ENCODE results near the gene SH3BP4.

SH3BP4 gene

DNA sequence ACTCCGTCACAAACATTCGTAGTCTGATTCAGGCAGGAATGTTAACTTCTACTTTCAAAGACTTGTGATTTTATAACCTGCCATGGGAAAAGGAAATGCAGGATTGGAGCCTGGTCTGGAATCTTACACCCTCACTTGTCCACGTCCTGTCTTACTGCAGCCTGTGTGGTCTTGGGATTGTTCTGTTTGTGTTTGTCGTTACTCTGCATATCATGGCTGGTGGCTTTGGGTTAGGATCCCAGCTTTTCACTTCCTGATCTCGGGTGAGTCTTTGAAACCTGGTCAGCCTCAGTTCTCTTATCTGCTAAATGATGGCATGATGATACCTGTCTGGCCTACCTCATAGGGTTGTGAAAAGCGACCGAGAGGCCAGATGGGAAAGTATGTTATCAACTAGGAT, 34.6 kb downstream of the SH3BP4 start:
- no peak for DNase-seq

DNA sequence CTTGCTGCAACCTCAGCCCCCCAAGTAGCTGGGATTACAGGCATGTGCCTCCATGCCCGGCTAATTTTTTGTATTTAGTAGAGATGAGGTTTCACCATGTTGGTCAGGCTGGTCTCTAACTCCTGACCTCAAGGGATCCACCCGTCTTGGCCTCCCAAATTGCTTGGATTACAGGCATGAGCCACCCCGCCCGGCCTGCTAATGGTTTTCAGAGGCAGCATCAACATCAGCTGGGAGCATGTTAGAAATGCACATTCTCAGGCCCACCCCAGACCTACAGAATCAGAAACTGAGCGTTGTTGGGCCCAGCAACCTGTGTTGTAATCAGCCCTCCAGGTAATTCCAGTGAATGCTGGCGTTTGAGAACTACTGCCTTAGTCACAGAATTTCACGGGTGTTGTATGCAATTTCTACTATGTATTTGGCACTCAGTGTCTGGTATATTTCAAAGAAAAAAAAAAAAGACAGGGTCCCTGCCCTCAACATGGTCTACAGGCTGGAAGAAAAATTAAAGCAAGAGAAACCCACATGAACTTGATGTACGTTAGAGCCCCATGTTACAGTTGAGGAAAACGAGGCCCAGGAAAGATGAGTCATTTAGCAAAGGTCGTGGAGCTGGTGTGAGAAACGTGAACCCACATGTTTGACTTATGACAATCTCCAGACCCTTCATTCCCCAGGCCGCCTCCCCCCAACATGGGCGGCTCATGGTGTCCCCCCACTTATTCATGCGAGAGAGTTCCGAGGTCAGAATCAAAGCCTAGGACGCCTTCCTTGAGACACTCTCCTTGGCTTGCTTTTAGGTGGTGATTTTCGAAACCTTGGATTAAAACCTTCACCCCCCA, 35.3 kb downstream of the SH3BP4 start:
- no peak for DNase-seq

DNA sequence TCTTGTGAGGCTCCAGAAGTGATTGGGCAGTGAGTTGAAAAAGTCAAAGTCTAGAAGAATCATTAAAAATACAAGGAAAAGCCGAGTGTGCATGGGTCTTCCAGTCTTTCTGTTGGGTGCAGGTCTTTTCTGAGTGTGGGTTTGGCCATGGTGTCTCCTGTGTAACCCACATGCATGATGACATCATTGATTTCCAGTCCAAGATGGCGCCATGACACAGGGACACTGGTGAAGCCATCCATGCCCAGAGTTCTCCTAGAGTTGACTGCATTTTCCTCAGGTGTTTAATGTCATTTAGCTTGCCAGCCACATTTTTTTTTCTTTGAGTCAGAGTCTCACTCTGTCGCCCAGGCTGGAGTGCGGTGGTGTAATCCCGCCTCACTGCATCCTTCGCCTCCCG, 35.9 kb downstream of the SH3BP4 start:
- DNase-seq: no peak

DNA sequence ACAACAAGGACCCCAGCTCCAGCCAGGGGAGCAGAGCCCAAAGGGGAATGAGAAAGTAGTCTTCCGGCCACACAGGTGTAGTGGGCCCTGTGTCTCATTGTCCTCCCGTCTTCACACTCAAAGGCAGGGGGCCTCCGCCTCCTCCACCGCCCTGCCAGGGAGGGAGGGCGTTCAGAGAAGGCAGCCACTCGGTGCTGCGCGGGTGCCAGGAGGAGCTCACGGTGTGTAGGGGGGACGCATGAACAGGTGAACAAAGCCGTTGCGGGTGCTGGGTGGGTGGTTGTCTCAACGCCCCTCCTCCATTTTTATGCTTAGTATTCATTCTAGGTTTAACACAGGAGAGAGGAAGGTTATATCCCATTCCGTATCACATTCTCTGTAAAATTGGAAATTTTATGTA, 36.7 kb downstream of the SH3BP4 start:
- no peak for DNase-seq

DNA sequence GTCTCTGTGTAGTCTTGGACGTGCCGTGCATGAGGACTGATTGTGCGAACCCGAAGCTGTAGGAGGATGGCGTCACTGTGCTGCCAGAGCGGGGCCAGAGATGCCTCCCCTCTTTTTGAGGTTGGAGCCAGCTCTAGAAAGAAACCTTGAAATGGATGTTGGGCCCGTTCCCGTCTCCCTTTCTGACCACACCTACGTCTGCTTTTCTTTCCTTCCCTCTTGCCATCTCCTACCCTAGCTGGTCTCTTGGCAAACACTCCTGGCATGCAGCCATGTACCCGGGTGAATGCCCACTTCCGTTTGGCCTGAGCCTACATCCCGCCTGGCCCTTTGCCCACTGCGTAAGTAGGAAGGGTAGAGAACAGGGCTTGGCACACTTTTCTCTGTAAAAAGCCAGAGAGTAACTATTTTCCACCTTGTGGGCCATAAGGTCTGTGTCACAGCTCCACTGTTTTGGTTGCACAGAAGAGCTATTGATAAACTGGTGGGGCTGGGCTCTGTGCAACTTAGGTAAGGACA, 37.4 kb downstream of the SH3BP4 start:
- no peak for DNase-seq

DNA sequence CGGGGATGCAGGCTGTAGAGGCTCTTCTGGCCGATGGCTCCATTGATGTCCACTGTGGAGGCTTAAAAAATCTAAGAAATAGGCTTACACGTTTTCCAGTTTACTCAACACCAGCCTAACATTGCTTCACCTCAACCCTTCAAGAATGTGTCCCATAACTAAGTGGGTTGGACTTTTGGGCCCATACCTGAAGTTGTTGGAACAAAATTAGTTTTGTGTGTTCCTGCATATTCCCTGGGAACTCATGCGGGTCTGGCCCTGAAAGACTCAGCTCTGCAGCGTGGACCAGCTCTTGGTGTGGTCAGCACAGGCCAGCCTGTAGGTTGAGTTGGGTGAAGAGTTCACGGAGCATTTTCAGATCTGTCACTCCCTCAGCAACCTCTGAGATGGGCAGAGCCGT, 38.5 kb downstream of the SH3BP4 start:
- DNase-seq: no peak

DNA sequence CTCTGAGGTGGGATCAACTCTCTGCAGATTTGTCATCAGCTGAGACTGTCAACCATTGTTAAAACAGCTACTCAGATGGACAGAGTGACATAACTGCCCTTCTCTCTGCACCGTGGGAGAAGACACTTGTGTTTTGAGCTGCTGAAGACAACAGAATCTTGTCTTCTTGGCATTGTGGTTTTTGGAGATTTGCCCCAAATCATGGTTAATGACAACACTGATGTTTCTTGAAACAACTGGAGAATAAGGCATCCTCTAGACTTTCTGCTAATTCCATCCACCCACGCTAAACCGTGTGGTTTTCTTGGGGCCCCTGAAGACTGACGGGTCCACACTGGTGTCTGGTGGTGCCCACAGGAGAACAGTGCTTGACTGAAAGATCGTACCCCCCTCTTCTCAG, 39.5 kb downstream of the SH3BP4 start:
- DNase-seq: no peak

DNA sequence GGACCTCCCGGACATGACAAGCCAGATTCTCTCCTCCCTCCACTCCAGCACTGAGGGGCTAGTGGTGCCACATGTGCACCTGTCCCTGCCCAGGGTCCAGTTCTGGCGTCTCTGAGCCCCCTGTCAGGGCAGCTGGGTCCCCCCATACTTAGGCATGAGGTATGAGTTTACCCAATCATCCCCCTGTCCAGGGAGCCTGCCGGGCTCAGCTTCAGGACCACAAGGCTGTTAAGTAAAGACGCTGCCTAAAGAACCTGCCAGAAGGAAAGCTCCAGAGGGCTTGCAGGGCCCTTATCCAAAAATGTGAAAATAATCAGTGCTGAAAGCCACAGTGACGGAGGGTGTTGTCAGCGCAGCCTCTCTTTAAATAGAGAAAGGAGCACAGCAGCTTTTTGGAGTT, 40.0 kb downstream of the SH3BP4 start:
- DNase-seq: no peak

DNA sequence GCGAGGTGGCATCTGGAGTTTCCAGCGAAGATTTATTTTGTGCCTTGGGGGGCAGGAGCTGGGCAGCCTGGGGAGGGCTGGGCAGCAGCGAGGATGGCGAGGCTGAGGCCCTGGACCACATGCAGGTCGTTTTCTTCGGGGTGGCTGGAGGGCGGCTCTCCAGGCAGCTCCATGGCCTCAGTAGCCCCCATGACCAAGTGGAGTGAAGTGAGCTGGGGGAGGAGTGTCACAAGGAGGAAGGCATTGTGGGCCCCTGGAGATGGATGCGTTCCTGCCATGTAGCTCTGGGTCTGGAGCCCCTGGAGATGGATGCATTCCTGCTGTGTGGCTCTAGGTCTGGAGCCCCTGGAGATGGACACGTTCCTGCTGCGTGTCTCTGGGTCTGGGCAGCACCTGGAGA, 40.4 kb downstream of the SH3BP4 start:
- no peak for DNase-seq

DNA sequence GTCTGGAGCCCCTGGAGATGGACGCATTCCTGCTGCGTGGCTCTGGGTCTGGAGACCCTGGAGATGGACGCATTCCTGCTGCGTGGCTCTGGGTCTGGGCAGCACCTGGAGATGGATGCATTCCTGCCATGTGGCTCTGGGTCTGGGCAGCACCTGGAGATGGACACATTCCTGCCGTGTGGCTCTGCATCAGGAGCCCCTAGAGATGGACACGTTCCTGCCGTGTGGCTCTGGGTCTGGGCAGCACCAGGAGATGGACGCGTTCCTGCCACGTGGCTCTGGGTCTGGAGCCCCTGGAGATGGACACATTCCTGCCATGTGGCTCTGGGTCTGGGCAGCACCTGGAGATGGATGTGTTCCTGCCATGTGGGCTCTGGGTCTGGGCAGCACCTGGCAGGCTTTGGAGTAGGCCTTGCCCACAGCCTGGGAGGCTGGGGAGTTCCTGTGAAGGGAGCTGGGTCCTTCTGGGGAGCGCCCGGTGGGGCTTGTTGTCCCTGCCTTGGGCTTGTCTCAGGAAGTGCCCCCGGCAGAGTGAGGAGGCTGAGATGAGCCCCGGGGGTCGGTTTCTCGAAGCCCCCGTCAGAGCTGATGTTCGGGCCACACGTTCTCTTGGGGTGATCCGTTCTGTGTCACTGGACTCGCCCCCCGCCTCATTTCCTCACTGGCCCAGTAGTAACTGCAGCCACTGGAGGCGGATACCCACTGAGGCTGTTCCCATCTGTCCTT, 41.0 kb downstream of the SH3BP4 start:
- DNase-seq: no peak

DNA sequence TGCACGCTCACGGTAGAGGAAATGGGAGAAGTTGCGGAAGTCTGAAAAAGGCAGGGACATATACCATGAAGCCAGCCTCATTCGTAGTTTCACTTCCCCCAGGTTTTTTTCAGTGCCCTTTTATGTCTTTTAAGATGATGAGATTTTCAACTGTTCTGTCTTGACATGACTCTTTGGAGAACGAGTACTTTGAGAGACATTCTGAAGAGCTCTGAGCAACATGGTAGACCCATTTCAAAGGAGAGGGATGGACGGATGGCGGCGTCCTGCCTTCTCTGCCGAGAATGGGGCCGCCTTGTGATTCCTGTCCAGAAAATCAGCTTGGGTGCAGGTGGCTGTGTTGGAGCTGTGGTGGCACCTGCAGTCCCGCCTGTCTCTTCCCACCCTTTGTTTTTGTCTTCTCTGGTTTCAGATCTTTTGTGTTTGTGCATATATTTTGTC, 41.7 kb downstream of the SH3BP4 start:
- no peak for DNase-seq

DNA sequence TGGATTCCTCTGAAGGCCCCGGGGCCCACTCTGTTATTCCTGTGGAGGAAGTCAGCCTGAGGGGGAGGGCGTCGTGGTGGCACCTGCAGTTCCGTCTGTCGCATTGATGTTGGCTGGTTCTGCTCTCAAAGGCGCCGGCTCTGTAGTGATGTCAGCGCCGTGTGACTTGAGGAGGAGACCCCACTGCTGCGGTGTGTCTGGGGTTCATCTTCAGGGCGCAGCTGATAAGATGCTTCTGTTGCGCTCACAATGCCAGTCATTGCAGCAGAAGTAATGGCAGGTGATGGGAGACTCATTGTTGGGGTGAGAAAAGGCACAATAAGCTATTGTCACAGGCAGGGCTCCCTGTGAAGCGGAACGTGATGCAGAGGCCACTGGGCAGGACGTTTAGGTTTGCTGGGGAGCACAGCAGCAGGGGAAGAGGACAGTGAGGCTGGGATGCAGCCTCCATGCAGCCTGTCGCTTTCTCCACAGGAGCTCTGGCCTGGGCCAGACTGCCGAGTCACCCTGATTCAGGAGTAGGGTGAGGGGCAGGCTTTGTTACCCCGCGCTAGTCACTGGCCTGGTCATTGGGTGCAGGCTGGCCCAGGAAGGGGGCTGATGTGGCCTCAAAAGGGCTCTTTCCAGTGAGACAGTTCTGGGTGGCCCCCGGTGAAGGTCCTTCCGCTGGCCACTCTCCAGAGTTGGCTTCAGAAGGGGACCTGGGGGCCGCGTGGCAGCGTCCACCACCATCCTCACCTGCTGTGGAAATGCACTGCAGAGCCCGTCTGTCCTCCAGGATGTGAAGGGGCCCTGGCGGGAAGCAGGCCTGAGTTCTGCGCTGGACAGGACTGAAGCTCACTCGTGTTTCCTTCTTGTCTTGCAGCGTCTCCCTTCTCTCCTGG, 42.9 kb downstream of the SH3BP4 start:
- DNase-seq: no peak

DNA sequence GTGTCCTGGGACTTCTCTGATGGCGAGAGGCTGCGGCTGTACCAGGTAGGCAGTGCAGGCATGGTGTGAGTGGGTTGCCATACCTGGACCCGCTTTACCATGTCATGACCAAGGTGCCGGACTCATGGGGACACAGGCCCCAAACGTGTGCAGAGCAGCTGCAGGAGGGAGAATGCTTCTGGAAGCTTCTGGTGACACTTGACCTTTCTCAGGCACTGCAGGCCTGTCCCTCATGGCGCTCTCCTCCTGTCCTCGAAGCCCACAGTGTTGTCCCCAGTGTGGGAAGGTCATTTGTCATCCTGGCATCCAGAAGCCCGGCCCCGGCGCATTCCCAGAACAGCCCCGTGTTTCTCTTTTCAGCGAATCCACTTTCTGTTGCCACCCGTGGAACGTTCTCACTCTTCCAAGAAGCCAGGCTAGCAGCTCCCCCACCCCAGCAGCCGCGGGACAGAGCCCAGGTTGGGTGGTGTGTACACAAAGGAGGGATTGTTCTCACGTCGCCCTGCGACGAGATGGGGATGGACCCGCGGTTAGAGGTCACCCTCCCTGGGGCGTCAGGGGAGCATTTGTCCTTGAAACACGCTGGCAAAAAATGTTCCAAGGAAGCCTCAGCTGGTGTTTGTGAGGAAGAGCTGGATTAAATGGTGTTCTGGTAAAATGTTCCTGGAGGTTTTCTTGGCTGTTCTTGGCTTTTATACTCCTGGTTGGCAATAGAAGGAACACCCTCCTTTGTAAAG, 43.7 kb downstream of the SH3BP4 start:
- DNase-seq: no peak

DNA sequence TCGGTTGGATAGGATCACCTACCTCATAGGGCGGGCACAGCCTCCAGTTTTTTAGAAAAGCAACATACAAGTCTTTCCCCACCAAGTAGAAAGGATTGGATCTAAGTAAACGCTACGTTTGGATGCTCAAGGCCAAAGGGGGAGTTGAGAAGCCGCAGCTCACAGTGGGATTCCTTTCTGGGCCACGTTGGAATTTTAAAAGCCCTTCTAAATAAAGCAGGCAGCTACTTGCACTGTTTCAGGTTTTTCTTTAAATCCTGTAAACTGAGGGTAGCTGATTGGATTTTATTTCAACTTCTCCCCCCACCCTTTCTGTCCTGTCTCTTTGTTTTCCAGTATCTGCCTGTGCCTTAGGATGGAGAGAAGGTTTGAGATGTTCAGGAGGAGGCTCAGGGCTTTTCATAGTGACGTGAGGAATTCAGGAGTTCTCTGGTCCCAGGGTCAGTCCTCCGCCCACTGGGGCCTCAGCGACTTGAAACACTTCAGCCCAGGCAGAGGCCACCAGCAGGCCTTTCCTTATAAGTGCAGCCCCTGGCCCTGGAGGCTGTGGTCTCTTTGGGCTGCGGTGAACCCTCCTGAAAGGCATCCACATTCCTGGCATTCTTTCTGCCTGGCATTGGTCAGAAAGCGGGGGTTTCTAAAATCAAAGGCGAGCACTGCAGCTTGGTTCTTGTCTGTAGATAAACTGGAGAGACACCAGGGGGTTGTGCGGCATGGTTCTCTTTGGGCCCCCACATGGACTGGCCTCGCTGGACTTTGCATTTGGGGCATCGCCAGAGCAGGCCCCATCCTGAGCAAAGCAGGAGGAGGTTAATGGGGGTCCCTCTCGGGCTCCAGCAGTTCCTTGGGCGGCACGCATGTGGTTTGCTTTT, 44.5 kb downstream of the SH3BP4 start:
- DNase-seq: no peak

DNA sequence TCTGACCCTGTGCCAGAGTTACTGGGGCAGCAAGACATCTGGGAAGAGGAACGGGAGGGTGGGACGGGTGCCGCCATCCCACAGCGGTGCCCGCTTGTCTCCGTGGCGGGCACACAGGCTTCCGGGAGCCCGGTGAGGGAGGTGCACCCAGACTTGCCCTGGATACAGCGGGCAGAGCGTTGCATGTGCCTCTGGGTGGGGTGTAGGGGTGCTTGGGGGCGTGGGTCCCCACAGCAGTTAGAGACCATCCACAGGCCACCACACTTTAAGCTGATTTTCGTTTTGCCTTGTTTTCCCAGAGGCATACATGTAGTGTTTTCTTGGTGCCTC, 45.1 kb downstream of the SH3BP4 start:
- DNase-seq: no peak

DNA sequence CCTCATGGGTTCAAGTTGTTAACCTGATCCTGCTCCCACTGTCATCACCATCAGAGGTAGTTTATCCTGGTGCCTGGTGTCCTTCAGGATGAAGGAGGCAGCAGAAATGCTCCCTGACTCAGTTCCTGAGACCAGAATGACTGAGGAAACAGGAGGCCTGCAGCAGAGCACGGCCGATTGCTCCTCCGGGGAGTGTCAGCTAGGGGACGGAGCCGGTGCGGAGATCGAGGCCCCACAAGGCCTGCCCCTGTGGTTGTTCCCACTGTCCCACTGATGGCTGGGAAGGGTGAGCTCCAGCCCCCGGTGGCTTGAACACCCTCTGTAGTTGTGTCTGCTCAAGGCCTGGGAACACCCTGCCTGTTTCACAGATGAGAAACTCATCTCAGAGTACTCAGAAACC, 45.6 kb downstream of the SH3BP4 start:
- no peak for DNase-seq

DNA sequence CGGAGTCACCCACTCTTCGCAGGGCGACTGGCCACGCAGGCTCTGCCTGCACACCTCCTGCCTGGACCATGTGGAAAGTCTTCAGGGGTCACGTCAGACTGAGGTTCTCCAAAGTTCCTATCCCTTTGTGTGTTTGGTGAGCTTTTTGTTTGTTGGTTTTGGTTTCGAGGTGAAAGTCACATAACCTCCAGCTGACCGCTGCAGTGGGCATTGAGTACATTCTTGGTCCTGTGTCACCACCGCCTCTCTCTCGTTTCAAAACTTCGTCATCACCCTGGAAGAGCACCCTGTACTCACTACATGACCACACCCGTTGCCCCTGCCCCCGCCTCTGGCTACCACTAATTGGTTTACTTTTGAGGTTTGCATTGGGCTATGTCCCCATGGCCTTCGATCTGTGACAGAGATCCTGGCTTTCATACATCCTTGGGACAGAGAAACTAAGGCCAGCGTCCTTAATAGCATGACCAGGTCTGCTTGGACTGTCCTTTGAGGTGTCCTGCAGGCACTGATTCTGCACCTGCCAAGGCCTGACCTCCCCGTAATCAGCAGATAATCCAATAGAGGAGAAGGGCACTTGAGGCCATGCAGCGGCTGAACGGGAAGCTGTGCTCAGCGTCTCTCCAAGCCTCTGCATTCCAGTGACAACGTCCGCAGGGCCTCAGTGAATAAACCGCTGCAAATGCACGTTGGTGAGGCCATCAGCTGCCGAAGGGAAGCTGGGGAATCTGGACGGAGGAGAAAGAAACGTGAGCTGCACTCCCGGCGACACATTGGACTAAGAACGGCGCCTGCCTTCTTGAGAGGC, 46.8 kb downstream of the SH3BP4 start:
- DNase-seq: no peak

DNA sequence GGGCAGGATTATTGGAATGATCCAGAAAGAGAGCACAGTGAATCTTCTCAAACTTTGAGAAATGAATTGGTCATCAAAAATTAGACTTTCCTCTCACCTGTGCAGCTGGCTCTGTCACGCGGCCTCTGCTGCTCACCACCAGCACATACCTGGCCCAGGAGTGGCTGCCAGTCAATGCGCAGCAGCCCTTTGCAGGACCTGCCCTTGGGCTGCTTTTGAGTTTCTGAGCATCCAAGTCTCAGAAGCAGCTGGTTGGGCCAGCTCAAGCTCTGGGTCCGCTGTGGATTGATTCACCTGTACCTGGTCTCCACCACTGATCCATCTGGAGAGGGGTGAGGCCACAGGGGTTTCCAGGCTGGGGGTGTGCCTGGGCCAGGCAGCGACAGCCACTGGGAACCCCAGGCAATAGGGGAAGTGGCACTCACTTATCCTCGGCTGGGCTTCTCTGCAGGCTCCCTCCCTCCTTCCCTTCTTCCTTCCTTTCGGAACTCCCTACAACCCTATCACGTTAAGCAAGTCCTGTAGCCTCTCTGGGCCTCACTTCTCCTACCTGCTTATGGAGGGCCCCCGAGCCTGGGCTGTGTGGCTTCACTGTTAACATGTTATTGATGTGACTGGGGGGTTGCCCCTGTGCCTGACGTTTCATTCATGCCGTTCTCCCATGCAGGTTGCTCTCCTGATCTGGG, 48.1 kb downstream of the SH3BP4 start:
- DNase-seq: no peak

DNA sequence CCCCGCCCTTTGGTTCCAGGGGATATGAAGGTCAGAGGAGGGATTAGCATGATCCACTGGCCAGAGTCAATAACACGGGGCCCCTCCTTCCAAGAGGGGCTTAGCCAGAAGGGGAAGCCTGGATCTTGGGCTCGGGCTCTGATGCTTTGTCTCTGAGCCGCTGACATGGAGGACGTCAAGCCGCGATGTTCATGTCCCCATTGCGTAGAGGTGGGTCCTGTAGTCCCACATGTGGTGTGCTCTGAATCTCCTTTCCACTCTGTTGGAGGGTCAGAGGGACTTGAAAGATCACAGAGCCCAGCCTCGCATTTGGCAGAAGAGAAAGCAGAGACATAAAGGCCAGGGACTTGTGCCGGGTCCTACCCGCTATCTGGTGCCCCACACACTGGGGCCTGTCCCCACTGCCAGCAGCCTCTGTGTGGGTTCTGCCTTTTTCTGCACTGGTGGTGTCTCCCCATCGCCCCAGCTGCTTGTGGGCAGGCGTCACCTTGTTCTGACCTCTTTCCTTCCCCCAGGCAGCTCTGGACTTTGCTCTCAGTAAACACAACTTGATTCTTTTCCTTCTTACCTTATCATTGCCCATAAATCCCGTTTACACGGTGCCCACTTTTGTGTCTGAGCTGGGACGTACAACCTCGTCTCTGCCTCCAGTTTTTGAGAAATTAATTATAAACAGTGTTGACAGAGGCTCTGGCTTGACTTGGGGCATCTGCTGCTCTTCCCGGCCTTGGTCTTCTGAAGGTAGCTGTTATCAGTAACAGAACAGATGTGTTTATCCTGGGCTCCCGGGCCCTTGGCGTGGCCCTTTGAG, 48.8 kb downstream of the SH3BP4 start:
- DNase-seq: no peak
